Astrocyte of the hippocampus (primary cell): ENCODE results near the gene LPCAT2.

Experiments
- DNase-seq: peaks from one replicate; pipeline ENCODE4 v3.0.0; 2011; ENCODE audit warnings: low read depth, low spot score

LPCAT2 gene

GRCh38 chr16:55508941-55509931 is at the start of gene LPCAT2:
LPCAT2 (plus strand) TSS chr16:55509072; CDS start chr16:55509182, 110 bp downstream.
- peak; percentile 95 for DNase-seq

DNA sequence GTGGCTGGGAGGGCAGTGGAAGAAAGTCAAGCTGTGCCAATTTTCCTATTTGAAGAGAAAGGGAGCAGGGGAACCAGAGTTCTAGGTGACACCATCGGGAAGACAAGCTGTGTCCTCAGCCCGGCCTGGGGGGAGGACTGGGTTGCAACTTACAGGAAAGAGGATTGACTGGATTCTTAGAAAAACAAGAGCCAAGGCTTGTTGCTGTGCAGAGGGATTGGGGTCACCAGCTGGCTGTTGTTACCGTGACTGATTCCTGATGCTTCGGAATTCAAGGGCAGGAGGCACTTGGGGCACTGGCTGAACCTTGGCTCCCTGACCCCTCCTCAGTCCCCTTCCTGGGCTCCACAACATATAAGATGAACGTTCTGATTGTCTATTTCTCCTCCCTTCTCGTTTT is 46.6 kb upstream of the LPCAT2 start:
- DNase-seq: no peak

DNA sequence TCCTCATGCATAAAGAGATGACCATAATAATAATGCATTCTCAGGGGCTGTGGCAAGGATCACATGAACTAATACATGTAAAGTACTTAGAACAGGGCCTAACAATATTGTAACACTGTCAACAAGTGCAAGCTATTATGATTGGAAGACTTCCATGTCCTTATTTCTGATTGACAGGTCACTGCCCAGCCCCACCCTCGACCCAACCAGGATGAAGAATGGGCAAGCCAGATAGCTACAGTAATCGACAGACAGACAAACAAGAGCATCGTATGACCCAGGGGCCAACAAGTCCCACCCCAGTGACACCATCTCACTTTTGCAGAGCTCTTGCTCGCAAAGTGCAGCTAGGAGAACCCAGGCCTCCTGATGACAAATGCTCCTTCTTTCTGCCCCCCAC is 44.5 kb upstream of the LPCAT2 start:
- DNase-seq: no peak

GRCh38 chr16:55465077-55465896 is 43.6 kb upstream of the LPCAT2 start:
- DNase-seq: peak; percentile 93

- DNase-seq: no peak
Observed at GRCh38 chr16:55466209-55466608, 42.7 kb upstream of the LPCAT2 start.

DNA sequence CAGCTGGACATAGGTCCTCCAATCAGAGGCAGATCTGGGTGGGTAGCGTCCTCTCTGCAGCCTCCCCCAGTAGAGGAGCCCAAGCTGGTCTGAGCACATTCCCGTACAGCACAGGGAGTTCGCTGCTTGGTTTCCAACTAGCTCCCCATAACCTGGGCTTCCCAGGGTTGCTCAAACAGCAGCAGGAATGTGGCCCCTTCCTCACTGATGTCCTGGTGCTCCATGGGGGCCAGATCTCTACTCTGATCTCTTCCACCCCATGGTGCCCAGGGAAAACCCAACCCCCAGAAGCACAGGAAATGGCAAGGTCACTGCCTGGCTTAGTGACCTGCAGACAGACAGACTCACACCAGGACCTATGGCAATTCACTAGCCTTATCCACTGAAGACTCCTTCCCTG is 41.0 kb upstream of the LPCAT2 start:
- no peak for DNase-seq

DNA sequence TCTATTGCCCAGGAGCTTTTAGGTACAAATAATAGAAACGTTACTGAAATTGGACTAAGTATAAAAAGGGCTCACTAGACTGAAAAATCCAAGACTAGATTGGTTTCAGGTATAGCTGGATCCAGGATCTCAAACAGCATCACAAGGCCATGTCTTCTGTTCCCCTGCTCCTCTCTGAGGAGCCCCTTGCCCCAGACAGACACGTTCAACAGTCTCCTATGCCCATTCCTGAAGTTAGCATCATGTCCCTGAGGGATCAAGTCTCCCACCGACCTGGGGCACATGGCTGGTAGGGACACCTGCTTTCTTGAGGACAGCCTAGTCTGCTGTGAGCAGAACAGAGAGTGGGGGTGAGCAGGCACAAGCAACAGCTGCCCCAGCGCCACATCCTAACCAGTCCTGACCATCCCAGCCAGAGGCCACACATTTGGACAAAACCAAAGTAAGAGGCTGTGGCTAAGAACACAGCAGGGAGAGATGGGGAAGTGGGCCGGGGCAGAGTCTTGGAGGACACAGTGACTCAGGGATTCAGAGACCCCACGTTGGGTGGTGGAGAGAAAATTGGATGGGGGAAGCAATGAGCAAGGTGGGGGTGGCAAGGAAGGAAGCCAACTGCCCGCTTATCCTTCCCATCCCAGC is 40.4 kb upstream of the LPCAT2 start:
- DNase-seq: no peak

GRCh38 chr16:55469821-55470532 is 38.9 kb upstream of the LPCAT2 start:
- no peak for DNase-seq

DNA sequence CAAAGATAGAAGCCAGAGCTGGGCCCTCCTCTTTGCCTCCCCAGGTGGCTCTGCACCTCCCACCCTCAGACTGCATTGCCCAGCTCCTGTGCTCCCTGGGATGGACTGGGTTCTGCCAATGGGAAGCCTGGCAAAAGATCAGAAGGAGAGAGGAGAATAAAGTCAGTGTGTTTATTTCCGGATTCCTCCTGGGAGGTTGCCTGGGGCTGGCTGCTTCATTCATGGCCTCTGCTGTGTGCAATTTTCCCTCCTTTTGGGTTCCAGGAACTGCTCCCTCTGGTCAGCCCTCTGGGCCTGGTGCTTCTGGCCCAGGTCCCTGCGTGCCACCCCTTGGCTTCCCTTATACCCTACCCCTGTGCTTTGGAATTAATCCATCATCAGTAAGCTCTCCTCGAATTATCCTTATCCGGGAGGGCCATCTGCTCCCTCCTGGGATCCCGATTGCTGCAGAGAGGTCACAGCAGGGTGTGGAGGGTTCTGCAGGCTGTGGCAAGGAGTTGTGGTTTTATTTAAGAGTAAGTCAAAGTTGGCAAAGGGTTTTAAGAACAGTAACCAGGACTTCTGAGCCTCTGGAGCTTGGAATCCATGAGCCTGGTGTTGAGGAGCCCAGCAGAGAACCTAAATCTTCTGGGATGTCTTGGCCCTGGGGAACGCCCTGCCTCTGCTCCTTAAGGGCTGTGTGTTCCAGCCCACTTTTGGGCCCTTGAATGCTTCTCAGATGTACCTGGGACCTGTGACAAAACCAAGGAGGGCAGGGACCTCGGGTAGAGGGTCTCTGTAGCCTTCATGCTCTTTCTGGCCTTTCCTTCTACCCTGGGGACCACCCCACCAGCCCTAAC is 38.1 kb upstream of the LPCAT2 start:
- DNase-seq: peak; percentile 69

DNA sequence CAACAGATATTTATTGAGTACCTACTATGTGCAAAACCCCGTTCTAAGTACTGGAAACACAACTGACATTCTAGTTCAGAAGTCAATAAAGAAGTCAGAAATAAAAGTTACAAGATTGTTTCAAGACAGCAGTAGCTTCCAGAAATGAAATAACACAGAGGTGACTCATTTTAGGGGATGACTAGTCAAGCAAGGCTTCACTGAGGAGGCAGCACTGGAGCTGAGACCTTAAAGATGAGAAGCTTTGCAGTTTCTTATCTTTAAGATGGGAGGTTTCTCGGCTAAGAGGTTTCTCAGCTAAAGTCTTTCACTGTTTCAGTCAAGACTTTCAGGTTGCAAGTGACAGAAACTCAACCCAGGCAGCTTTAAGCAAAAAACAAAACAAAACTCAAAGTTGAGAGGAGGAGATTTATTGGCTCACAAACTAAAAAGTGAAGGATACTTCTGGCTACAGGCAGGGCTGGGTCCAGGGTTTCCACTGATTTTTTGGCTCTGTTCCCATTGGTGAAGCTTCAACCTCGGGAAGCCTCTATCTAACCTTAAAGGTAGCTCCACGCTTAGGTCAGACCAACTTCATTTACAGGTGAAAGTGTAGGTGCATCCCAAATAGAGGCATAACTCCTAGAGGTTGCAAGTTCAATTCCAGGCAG is 37.3 kb upstream of the LPCAT2 start:
- peak; percentile 63 for DNase-seq

GRCh38 chr16:55473587-55473986 is 35.3 kb upstream of the LPCAT2 start:
- no peak for DNase-seq

GRCh38 chr16:55474821-55475220 is 34.1 kb upstream of the LPCAT2 start:
- DNase-seq: no peak

DNA sequence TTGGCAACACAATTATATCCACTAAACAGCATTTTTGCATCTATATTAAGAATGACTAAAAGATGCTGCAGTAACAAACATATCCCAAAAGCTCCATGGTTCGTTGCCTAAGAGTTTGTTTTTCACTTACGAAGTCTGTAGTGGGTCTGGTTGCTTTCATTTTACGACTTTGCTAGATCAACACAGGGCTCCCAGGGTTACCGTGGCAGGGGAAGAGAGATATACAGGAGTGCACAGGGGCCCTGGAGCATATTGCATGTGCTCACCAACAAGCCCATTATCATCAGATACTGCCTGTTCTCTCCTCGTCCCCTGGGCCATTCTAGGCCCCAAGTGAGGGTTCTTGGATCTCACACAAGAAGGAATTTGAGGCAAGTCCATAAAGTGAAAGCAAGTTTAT is 33.0 kb upstream of the LPCAT2 start:
- no peak for DNase-seq

GRCh38 chr16:55476625-55477533 is 32.0 kb upstream of the LPCAT2 start:
- peak; percentile 39 for DNase-seq

GRCh38 chr16:55477736-55478135 is 31.1 kb upstream of the LPCAT2 start:
- no peak for DNase-seq

DNA sequence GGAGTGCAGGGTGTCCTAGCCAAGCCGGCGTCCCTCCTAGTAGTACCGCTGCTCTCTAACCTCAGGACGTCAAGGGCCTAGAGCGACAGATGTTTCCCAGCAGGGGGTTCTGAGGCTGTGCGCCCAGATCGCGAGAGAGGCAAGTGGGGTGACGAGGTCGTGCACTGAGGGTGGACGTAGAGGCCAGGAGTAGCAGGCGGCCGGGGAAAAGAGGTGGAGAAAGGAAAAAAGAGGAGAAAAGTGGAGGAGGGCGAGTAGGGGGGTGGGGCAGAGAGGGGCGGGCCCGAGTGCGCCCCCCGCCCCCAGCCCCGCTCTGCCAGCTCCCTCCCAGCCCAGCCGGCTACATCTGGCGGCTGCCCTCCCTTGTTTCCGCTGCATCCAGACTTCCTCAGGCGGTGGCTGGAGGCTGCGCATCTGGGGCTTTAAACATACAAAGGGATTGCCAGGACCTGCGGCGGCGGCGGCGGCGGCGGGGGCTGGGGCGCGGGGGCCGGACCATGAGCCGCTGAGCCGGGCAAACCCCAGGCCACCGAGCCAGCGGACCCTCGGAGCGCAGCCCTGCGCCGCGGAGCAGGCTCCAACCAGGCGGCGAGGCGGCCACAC is 29.9 kb upstream of the LPCAT2 start, which contains the start of gene MMP2:
TSS of gene MMP2 (plus strand) at position 372 of the 603 bp plus-strand sequence. CDS start 282 bp downstream, outside the sequence.
- peak; percentile 83 for DNase-seq

- DNase-seq: no peak
Observed at GRCh38 chr16:55479430-55480140, 29.3 kb upstream of the LPCAT2 start.
